Measurements from ENCODE around the gene GAMT.
A peak's percentile ranks its signal among the peaks of the same experiment; 100 is the strongest.

DNA sequence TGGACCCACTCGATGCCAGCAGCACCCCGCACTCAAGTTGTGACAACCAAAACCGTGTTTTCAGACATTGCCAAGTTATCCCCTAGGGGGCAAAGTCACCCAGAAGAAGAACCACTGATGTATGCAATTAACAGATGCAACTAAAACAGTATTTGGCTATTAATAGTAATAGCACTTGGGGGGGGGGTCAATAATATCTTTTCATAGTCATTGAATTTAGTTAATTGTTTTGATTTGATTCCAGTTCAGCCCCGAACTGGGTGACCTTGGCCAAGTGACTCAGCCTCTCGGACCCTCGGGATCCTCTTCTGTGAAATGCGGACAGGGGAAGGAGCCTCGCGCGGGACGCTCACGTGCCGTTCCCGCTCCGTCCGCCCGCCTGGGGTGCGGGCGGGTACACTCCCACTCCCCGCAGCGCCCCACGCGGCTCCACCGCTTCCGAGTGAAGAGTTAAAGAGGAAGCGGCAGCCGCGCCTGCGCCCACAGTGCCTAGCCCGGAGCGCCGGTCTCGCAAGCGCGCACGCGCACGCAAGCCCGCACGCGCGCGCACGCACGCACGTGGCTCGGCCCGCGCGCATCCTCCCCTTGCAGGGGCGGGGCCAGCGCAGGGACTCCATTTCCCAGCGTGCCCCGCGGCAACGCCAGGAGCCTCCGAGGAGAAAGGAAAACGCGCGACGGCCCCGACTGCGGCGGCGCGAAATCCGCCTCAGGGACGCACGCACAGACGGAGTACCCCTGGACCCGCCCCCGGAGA, 5.6 kb upstream of the GAMT start:
- no peak for TF ChIP-seq EZH2 (IDR thresholded peaks at IDR 0.05)
- TF ChIP-seq POLR2AphosphoS5 (IDR thresholded peaks at IDR 0.05; ENCODE audit: borderline replicate concordance, low read depth, low read length) = peak; percentile 69; the same call in 1 of the 2 replicates

Data from SK-N-MC (cell line).